MM.1S (cell line): ENCODE data around the gene NATD1.

Experiments
- DNase-seq: peaks from one replicate; pipeline ENCODE4 v3.0.0-alpha.2; 2015
- H2AFZ ChIP-seq: fragments of 300-600 bp; sonication (generic); 2 replicates; pipeline ENCODE4 v1.6.0; 2016; ENCODE audit warnings: antibody characterized with exemption, low read length
- H3F3A ChIP-seq: fragments of 300-600 bp; sonication (generic); 2 replicates; pipeline ENCODE4 v1.6.1; 2016; ENCODE audit warnings: mild to moderate bottlenecking, antibody characterized with exemption, low read length, moderate library complexity, mixed read lengths; ENCODE audit not compliant: insufficient read depth
- H3K27ac ChIP-seq: fragments of 300-600 bp; sonication (generic); 2 replicates; pipeline ENCODE4 v1.5.1; 2016; ENCODE audit warnings: mild to moderate bottlenecking, low read length
- H3K27me3 ChIP-seq: fragments of 300-600 bp; sonication (generic); replicated peaks from 2 replicates; pipeline ENCODE4 v1.6.0; 2016; ENCODE audit warnings: low read length; ENCODE audit not compliant: insufficient read depth
- H3K36me3 ChIP-seq: fragments of 300-600 bp; sonication (generic); replicated peaks from 2 replicates; pipeline ENCODE4 v1.6.1; 2016; ENCODE audit warnings: mild to moderate bottlenecking, low read length, mixed read lengths; ENCODE audit not compliant: insufficient read depth
- H3K4me1 ChIP-seq: fragments of 300-600 bp; sonication (generic); 2 replicates; pipeline ENCODE4 v1.6.1; 2016; ENCODE audit warnings: low read length, mixed read lengths
- H3K4me2 ChIP-seq: fragments of 300-600 bp; sonication (generic); 2 replicates; pipeline ENCODE4 v1.6.0; 2016; ENCODE audit warnings: low read depth, low read length
- H3K4me3 ChIP-seq: fragments of 300-600 bp; sonication (generic); 2 replicates; pipeline ENCODE4 v1.5.1; 2016; ENCODE audit warnings: low read length, mixed read lengths
- H3K79me2 ChIP-seq: fragments of 300-600 bp; sonication (generic); 2 replicates; pipeline ENCODE4 v1.6.1; 2016; ENCODE audit warnings: mixed run types, low read length, mixed read lengths
- H3K9ac ChIP-seq: fragments of 300-600 bp; sonication (generic); 2 replicates; pipeline ENCODE4 v1.6.1; 2016; ENCODE audit warnings: low read length, mixed read lengths
- H3K9me2 ChIP-seq: fragments of 300-600 bp; sonication (generic); replicated peaks from 2 replicates; pipeline ENCODE4 v1.6.1; 2016; ENCODE audit warnings: mild to moderate bottlenecking, low read length, mixed read lengths; ENCODE audit not compliant: insufficient read depth
- H3K9me3 ChIP-seq: fragments of 300-600 bp; sonication (generic); replicated peaks from 2 replicates; pipeline ENCODE4 v1.6.1; 2016; ENCODE audit warnings: mild to moderate bottlenecking, low read length, mixed read lengths; ENCODE audit not compliant: insufficient read depth
- H4K20me1 ChIP-seq: fragments of 300-600 bp; sonication (generic); 2 replicates; pipeline ENCODE4 v1.6.1; 2016; ENCODE audit warnings: mild to moderate bottlenecking, low read length, moderate library complexity, mixed read lengths; ENCODE audit not compliant: insufficient read depth
- EZH2 ChIP-seq: fragments of 300-600 bp; sonication (generic); optimal IDR thresholded peaks from 2 replicates; pipeline ENCODE3; 2017; ENCODE audit warnings: low read depth, mild to moderate bottlenecking, antibody characterized with exemption, low read length, mixed read lengths
- EZH2phosphoT487 ChIP-seq: fragments of 300-600 bp; sonication (generic); IDR thresholded peaks from 2 replicates; pipeline ENCODE4 v1.6.1; 2018; ENCODE audit warnings: antibody characterized with exemption, low read length
- TF ChIP-seq, protein P1 (sequence below): fragments of 300-600 bp; sonication (generic); IDR thresholded peaks from 2 replicates; pipeline ENCODE4 v1.5.1; 2016; ENCODE audit warnings: antibody characterized with exemption, low read length, mixed read lengths

NATD1 gene

DNA sequence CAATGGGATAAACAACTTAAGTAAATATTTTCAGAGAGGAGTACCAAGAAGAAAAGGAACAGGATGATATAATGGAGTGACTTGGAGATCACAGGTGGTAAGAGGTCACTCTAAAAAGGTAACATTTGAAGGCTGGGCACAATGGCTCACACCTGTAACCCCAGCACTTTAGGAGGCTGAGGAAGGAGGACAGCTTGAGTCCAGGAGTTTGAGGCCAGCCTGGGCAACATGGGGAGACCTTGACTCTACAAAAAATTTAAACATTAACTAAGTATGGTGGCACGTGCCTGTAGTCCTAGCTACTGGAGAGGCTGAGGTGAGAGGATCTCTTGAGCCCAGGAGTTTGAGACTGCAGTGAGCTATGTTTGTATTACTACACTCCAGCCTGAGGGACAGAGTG is 35.9 kb downstream of the NATD1 start:
- H3F3A ChIP-seq, result peaks cover 6% of the 10 kb centered on the region; the same call in 1 of the 2 replicates
- H3K79me2 ChIP-seq, result peaks cover 48% of the 10 kb centered on the region
- H3K9me2 ChIP-seq, result no peaks in the 10 kb centered on the region
- DNase-seq, result no peak
- H3K4me3 ChIP-seq, result no peak overlapping the region
- no peak overlapping the region for H3K4me2 ChIP-seq
- no peaks in the 10 kb centered on the region for H3K27me3 ChIP-seq
- H4K20me1 ChIP-seq, result 0 out of 2 replicates have a peak, but pooled peaks cover 2% of the 10 kb centered on the region
- H2AFZ ChIP-seq, result no peak overlapping the region
- H3K4me1 ChIP-seq, result peaks cover 7% of the 10 kb centered on the region
- H3K9ac ChIP-seq, result no peak overlapping the region
- TF ChIP-seq, protein P1, sequence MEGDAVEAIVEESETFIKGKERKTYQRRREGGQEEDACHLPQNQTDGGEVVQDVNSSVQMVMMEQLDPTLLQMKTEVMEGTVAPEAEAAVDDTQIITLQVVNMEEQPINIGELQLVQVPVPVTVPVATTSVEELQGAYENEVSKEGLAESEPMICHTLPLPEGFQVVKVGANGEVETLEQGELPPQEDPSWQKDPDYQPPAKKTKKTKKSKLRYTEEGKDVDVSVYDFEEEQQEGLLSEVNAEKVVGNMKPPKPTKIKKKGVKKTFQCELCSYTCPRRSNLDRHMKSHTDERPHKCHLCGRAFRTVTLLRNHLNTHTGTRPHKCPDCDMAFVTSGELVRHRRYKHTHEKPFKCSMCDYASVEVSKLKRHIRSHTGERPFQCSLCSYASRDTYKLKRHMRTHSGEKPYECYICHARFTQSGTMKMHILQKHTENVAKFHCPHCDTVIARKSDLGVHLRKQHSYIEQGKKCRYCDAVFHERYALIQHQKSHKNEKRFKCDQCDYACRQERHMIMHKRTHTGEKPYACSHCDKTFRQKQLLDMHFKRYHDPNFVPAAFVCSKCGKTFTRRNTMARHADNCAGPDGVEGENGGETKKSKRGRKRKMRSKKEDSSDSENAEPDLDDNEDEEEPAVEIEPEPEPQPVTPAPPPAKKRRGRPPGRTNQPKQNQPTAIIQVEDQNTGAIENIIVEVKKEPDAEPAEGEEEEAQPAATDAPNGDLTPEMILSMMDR, result no peak
- no peak for TF ChIP-seq EZH2phosphoT487
- TF ChIP-seq EZH2, result no peak
- H3K36me3 ChIP-seq, result no peaks in the 10 kb centered on the region
- H3K9me3 ChIP-seq, result no peaks in the 10 kb centered on the region
- H3K27ac ChIP-seq, result no peak overlapping the region

DNA sequence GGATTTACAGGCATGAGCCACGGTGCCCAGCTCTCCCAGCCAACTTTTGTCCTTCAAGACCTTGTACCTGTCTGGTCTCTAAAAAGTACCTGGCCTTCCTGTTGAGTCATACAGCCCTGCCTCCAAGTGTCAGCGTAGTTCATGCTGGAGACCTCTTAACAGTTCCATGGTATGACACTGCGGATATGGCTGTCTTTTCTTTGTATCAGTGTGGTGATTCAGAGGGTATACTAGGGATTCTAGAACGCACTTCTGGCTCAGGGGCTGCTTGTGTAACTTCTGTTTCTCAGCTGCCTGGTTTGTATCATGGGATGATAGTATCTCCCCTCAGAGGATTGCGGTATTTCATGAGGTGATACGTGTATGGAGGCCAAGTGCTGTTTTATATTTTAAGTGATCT is 37.3 kb downstream of the NATD1 start:
- H3K79me2 ChIP-seq, result peaks cover 62% of the 10 kb centered on the region
- no peak overlapping the region for H3K4me2 ChIP-seq
- H3K27ac ChIP-seq, result no peak overlapping the region
- no peak for TF ChIP-seq EZH2phosphoT487
- no peak for TF ChIP-seq EZH2
- TF ChIP-seq, protein P1, result no peak
- no peak overlapping the region for H2AFZ ChIP-seq
- peaks cover 15% of the 10 kb centered on the region for H3K4me1 ChIP-seq
- no peaks in the 10 kb centered on the region for H3K9me2 ChIP-seq
- DNase-seq, result no peak
- 0 out of 2 replicates have a peak, but pooled peaks cover under 1% of the 10 kb centered on the region for H3K36me3 ChIP-seq
- no peak overlapping the region for H3K9ac ChIP-seq
- H3F3A ChIP-seq, result peaks cover 6% of the 10 kb centered on the region; the same call in 1 of the 2 replicates
- H3K27me3 ChIP-seq, result no peaks in the 10 kb centered on the region
- H4K20me1 ChIP-seq, result peaks cover 14% of the 10 kb centered on the region
- H3K4me3 ChIP-seq, result no peak overlapping the region
- no peaks in the 10 kb centered on the region for H3K9me3 ChIP-seq

DNA sequence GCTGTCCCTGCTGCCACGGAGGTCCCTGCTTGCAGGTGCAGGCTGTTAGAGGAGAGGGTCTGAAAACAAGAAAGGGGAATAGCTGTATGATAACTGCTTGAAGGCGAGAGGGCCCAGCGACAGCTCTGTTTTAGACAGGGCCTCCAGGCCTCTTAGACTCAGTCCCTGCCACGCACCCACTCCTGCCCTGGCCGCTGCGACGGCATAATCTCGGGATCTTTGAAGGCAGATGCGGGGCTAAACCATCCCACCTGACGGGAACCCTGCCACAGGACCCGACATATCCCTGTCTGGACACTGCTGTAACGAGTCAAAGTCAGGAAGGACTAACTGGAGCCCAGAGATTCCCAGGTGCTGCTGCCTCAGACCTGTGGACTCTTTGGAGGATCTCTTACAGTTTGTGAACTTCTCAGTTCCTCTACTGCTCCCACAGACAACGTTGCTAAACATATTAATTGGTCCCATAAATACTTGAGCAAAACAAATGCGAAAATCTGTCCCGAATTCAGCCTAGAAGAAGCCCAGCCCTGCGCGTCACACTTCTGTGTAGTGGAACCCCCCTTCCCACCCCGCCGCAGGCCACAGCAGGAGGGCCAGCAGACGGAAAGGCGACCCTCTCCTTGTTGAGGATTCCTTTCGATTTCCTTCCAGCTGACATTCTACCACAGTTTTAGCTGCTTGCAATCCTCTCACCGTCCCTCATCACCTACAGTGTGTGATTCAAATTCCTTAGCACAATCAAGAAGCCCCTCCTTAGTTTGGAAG is 38.3 kb downstream of the NATD1 start:
- Histone ChIP-seq H3K9me3 (no peaks in the 10 kb centered on the region), H3K9me2 (no peaks in the 10 kb centered on the region), H3K79me2 (peaks cover 72% of the 10 kb centered on the region), H3K4me1 (peaks cover 15% of the 10 kb centered on the region), H2AFZ (peak overlapping the region; percentile 70), H3K4me3 (peak overlapping the region; percentile 79), H3K27me3 (no peaks in the 10 kb centered on the region), H3K9ac (peak overlapping the region; percentile 91), H3F3A (peaks cover 6% of the 10 kb centered on the region; the same call in 1 of the 2 replicates), H3K4me2 (peak overlapping the region; percentile 93), H3K27ac (peak overlapping the region; percentile 92; the same call in 1 of the 2 replicates), H3K36me3 (0 out of 2 replicates have a peak, but pooled peaks cover 3% of the 10 kb centered on the region), H4K20me1 (peaks cover 24% of the 10 kb centered on the region)
- no peak for DNase-seq
- TF ChIP-seq EZH2 (no peak), EZH2phosphoT487 (no peak)
- TF ChIP-seq, protein P1, result no peak
